Stomach (tissue), 9 donors: ENCODE data around the gene JOSD1. TPM values are rescaled to one million over a fixed set of nuclear protein-coding genes. Genes with fewer than 3 reads are reported as not detected.

Experiments used
- DNase-seq, 2 donors: peaks; one replicate each; pipeline versions ENCODE4 v3.0.0 to v3.0.0-alpha.2; 2013 to 2019
- H3K27ac ChIP-seq, 5 donors: fragments of 200-600 bp in 4 of 5; sonication (generic) in 4 of 5; one replicate each; pipeline ENCODE4 v1.5.1; 2013 to 2019; ENCODE audit warnings: mild to moderate bottlenecking in 1 of 5, moderate library complexity in 1 of 5
- H3K27me3 ChIP-seq, 3 donors: fragments of 200-600 bp; sonication (generic); one replicate each; pipeline ENCODE4 v1.5.1; 2017 to 2019; ENCODE audit warnings: mixed run types in 1 of 3
- H3K36me3 ChIP-seq, 4 donors: fragments of 200-600 bp; sonication (generic); 1 replicate in 3 of 4; 2 replicates in 1 of 4; pipeline ENCODE4 v1.5.1; 2016 to 2019
- H3K4me1 ChIP-seq, 4 donors: fragments of 200-600 bp; sonication (generic); one replicate each; pipeline ENCODE4 v1.5.1; 2016 to 2019
- H3K4me3 ChIP-seq, 4 donors: fragments of 200-600 bp; sonication (generic) in 3 of 4; one replicate each; pipeline ENCODE4 v1.5.1; 2016 to 2019; ENCODE audit warnings: mild to moderate bottlenecking in 1 of 4
- H3K9me3 ChIP-seq, 4 donors: fragments of 200-600 bp; sonication (generic); one replicate each; pipeline ENCODE4 v1.5.1; 2016 to 2019
- EP300 ChIP-seq: sonication (generic); formaldehyde crosslinking; IDR thresholded peaks from one replicate; pipeline ENCODE4 v1.6.1; 2017; ENCODE audit warnings: antibody characterized with exemption
- POLR2A ChIP-seq, 4 donors: fragments of 450-650 bp; IDR thresholded peaks; one replicate each; pipeline ENCODE4 v1.6.1; 2016; ENCODE audit warnings: antibody characterized with exemption in 4 of 4, control low read depth in 2 of 4, mild to moderate bottlenecking in 1 of 4, moderate library complexity in 1 of 4
- POLR2AphosphoS5 ChIP-seq, 3 donors: sonication (generic); formaldehyde crosslinking; IDR thresholded peaks; one replicate each; pipeline ENCODE4 v1.6.1; 2016; ENCODE audit warnings: antibody characterized with exemption in 3 of 3
- WGBS, 5 donors: extraction: QIAGEN DNeasy Blood & Tissue Kit in 3 of 5; methylation state at CpG; one replicate each; pipeline versions ENCODE4 v1.1.5 to v1.1.7; 2013 to 2018; 5-methylcytosine and 5-hydroxymethylcytosine counted together
- intact Hi-C: fragments of 100-400 bp; cut with DNase I; formaldehyde crosslinking; loops from one replicate; pipeline ENCODE4 v1.15.1; 2023; ENCODE audit warnings: low total_unique reads
- polyA plus RNA-seq, 3 donors: library from polyadenylated mRNA; stranded (reverse); fragments of 200-250 nt; gene quantifications; one replicate each; pipeline ENCODE4 v1.2.3, GENCODE V29; 2013
- total RNA-seq, 5 donors: library from RNA; depleted of rRNA; stranded (reverse); fragments of >200 nt; gene quantifications; one replicate each; pipeline versions ENCODE4 v1.1.0 to v1.2.3, GENCODE V29; 2014 to 2016
- TF ChIP-seq, protein P1 (sequence below), 7 experiments: fragments of 450-650 bp in 4 of 7; fragments of 200-600 bp in 3 of 7; sonication (generic) in 3 of 7; IDR thresholded peaks; one replicate each; pipeline ENCODE4 v1.5.1; 2016 to 2019; ENCODE audit warnings: antibody characterized with exemption in 7 of 7, control low read depth in 2 of 7, mild to moderate bottlenecking in 1 of 7
- donor health status: healthy with polysubstance abuse.
- donor health status: Bipolar disorder and iron deficiency.
- donor health status: healthy.

The JOSD1 gene
- total and polyA plus RNA-seq, 8 donors = 17.9 to 66.1 (median 35.7) TPM

DNA sequence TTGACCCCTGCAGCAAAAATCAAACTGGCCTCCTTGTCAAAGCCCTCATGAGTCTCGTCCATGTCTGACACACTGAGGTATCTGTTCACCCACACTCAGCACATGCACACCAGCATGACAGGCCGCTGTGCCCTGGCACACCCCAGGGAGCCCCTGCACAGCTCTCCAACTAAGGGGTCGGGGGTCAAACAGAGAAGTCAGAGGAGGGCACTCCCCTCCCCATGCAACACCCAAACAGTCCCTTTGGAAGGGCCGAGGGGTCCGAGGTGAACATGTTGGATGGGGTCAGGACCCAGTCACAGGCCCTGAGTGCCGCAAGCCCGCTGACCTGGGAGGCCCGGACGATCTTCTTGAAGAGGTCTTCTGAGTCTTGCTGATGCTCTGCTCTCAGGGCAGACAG lies 40.4 kb upstream of the JOSD1 start:
- H3K36me3 ChIP-seq = peaks cover 98 to 100% (median 100%) of the 10 kb centered on the region in 4 donors
- no peaks in the 10 kb centered on the region for H3K27me3 ChIP-seq
- no peak overlapping the region for H3K4me3 ChIP-seq
- H3K9me3 ChIP-seq = no peaks in the 10 kb centered on the region
- DNase-seq = no peak
- 88 to 93% (median 92%) methylated on average over 7 to 9 of the region's 9 CpGs for WGBS, 5 donors
- intact Hi-C loops = no loop called here
- peak overlapping the region in 1 of 5 donors; percentile 8 for H3K27ac ChIP-seq
- H3K4me1 ChIP-seq = peaks cover 0 to 4% (median 2%) of the 10 kb centered on the region in 4 donors
- TF ChIP-seq POLR2AphosphoS5 (IDR thresholded peaks at IDR 0.05) (no peak), EP300 (no peak), POLR2A (IDR thresholded peaks at IDR 0.05) (no peak)
- TF ChIP-seq, protein P1, sequence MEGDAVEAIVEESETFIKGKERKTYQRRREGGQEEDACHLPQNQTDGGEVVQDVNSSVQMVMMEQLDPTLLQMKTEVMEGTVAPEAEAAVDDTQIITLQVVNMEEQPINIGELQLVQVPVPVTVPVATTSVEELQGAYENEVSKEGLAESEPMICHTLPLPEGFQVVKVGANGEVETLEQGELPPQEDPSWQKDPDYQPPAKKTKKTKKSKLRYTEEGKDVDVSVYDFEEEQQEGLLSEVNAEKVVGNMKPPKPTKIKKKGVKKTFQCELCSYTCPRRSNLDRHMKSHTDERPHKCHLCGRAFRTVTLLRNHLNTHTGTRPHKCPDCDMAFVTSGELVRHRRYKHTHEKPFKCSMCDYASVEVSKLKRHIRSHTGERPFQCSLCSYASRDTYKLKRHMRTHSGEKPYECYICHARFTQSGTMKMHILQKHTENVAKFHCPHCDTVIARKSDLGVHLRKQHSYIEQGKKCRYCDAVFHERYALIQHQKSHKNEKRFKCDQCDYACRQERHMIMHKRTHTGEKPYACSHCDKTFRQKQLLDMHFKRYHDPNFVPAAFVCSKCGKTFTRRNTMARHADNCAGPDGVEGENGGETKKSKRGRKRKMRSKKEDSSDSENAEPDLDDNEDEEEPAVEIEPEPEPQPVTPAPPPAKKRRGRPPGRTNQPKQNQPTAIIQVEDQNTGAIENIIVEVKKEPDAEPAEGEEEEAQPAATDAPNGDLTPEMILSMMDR (IDR thresholded peaks at IDR 0.05) = no peak

DNA sequence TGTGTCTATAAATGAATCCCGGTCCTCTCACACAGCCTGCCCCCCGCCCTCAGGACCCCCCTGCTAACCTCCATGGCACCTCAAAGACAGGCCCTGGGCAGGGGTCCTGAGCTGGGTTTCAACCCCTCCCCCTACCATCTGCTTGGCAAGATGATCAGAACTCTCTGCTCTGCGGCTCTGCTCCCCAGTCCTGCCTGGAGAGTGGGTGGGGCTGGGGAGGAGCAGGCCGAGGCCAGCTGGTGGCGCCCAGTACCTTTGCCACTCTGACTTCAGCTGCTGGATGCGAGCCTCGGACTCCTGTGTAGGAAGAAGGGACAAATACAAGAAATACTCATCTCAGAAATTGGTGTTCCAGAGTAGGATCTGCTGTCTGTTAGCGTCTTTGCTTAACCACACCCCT lies 40.0 kb upstream of the JOSD1 start:
- TF ChIP-seq POLR2A (IDR thresholded peaks at IDR 0.05) (no peak), POLR2AphosphoS5 (IDR thresholded peaks at IDR 0.05) (no peak), EP300 (no peak)
- TF ChIP-seq, protein P1 (IDR thresholded peaks at IDR 0.05) = no peak
- no peaks in the 10 kb centered on the region for H3K9me3 ChIP-seq
- intact Hi-C loops = no loop called here
- H3K4me3 ChIP-seq = no peak overlapping the region
- H3K27me3 ChIP-seq = no peaks in the 10 kb centered on the region
- WGBS, 5 donors = 71 to 82% (median 73%) methylated on average over 8 of the region's 8 CpGs
- no peak for DNase-seq
- H3K36me3 ChIP-seq = peaks cover 97 to 100% (median 100%) of the 10 kb centered on the region in 4 donors
- H3K27ac ChIP-seq = peak overlapping the region in 1 of 5 donors; percentile 8
- H3K4me1 ChIP-seq = peaks cover 4 to 8% (median 6%) of the 10 kb centered on the region in 4 donors

DNA sequence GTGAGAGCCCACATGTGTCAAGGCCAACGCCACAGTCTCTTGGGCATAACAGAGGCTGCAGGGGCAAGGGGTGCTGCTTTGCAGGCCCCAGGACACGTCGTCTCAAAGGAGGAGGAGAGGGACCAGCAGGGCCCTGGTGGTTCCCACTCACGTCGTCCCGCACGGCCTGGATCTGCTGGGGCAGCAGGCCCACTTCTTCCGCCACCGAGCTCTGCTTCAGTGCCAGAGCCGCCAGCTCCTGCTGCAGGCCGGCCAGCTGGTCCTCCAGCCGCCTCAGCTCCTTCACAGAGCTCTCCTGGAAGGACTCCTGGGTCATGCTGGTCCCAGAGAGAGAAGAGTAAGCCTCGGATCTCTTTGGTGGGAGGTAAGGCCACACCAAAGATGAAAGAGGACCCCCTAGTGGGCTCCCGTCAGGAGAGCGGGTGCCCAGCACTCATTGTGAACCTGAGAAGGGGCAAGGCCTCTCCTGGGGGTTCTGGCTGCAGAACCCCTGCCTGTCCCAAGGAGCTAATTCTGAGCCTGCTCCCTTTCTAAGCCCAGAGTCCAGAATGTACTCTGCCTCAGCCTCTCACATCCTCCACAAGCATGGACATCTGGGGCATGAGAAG lies 39.5 kb upstream of the JOSD1 start:
- Histone ChIP-seq H3K36me3 (peaks cover 96 to 100% (median 100%) of the 10 kb centered on the region in 4 donors), H3K4me3 (no peak overlapping the region), H3K27ac (peak overlapping the region in 1 of 5 donors; percentile 8), H3K4me1 (peaks cover 9 to 14% (median 12%) of the 10 kb centered on the region in 4 donors), H3K9me3 (no peaks in the 10 kb centered on the region), H3K27me3 (no peaks in the 10 kb centered on the region)
- whole genome bisulfite sequencing, 5 donors = 88 to 94% (median 92%) methylated on average over 12 to 15 of the region's 15 CpGs
- intact Hi-C loops = no loop called here
- no peak for TF ChIP-seq POLR2AphosphoS5 (IDR thresholded peaks at IDR 0.05)
- TF ChIP-seq, protein P1 (IDR thresholded peaks at IDR 0.05) = no peak
- TF ChIP-seq EP300 = no peak
- no peak for DNase-seq

DNA sequence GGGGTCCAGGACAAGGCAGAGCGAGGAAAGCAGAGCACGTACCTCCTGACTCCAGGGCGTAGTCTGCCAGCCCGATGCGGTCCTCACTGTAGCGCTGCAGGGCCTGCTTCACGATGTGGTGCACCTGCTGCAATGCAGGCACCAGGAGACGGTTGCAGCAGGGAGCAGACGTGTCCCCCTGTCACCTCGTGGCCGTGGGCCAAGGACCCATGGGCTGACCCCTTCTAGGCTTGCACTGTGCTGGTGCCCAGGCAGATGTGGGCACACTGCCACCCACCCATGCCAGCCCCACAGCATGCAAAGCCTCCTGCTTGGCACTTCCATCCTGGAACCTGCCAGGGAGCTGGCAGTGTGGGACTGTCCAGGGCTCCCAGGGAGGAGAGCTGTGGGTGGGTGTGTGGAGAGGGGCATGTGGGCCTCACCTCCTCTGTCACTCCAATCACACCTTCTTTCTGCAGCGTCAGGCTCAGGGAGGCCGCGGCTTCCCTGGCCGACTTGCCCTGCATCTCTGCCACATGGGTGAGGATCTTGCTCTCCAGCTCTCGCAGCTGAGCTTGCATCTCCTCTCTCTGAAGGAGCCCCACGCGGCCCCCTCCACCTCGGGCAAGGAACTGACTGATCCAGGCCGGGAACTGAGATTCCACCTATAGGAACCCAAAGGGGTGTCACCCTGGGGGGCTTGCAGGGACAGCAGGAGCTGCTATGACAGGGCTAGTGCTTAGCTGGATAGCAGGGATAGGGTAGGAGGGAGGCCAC lies 38.7 kb upstream of the JOSD1 start:
- Histone ChIP-seq H3K27me3 (no peaks in the 10 kb centered on the region), H3K4me1 (peaks cover 17 to 21% (median 19%) of the 10 kb centered on the region in 4 donors), H3K27ac (no peak overlapping the region), H3K36me3 (peaks cover 96 to 100% (median 100%) of the 10 kb centered on the region in 4 donors), H3K4me3 (no peak overlapping the region), H3K9me3 (no peaks in the 10 kb centered on the region)
- 90 to 95% (median 92%) methylated on average over 2 to 20 of the region's 20 CpGs for WGBS, 5 donors
- intact Hi-C loops = no loop called here
- TF ChIP-seq POLR2AphosphoS5 (IDR thresholded peaks at IDR 0.05) = no peak
- TF ChIP-seq EP300 = no peak
- TF ChIP-seq, protein P1 (IDR thresholded peaks at IDR 0.05) = no peak
- no peak for TF ChIP-seq POLR2A (IDR thresholded peaks at IDR 0.05)
- DNase-seq = no peak
